ENCODE data around the gene ATP2A3. TPM values are rescaled to one million over a fixed set of nuclear protein-coding genes. Genes with fewer than 3 reads are reported as not detected.

ATP2A3 gene
- total RNA-seq: 0.53 and 3.6 TPM in 2 replicates

GRCh38 chr17:3964203-3965117 is at the start of gene ATP2A3:
Gene ATP2A3, minus strand, starts transcription at chr17:3964437. Its CDS starts 146 bp downstream, at chr17:3964291.
- DNase-seq (ENCODE audit: low read depth, low spot score): no peak

DNA sequence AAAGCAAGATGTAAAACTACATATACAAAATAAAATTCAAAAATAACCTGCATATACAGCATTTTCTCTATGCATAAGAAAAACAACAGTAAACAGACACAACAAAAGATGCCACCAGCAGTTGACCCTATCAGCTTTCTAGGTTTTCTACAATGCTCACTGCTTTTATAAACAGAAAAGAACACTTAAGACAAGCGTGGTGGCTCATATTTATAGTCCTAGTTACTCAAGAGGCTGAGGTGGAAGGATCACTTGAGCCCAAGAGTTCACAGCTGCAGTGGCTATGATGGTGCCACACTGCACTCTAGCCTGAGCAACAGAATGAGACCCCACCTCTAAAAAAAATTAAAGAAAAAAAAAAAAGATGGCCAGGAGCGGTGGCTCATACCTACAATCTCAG is 46.5 kb upstream of the ATP2A3 start:
- DNase-seq (ENCODE audit: low read depth, low spot score): no peak

GRCh38 chr17:4009186-4009785 is 45.0 kb upstream of the ATP2A3 start:
- DNase-seq (ENCODE audit: low read depth, low spot score): no peak

DNA sequence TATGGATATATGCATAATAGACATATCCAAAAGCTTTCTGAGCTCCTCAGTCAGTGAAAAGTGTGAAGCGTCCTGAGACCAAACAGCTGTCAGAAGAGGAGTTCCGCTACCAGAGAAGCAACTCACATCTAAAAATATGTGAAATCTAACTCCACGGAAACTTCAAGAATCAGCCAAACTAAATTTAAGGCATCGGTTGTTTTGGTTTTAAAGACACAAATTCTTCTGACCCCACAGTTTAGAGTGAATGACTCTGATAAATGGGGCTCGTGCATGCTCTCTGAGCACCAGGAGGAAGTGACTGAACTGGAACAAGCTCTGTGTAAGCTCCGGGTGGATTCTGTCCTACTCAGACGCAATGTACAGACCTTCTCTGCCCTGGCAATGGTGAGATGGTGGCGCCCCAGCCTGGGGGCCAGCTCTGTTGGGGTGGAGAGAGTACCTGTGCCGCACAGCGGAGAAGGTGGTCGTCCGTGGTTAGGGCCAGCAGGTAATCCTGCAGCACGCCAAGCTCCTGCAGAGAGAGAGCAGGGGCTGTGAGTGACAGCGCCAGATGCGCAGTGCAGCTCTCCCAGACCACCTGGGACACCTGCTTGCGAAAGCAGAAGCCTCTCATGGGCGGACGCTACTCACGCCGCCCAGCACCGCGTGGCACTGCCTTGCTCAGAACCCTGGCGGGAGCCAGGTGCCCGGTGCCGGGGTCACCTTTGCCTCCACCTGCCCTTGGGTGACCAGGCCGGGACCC is 44.4 kb upstream of the ATP2A3 start:
- no peak for DNase-seq (ENCODE audit: low read depth, low spot score)

GRCh38 chr17:4008082-4008435 is 43.8 kb upstream of the ATP2A3 start:
- DNase-seq (ENCODE audit: low read depth, low spot score): no peak

DNA sequence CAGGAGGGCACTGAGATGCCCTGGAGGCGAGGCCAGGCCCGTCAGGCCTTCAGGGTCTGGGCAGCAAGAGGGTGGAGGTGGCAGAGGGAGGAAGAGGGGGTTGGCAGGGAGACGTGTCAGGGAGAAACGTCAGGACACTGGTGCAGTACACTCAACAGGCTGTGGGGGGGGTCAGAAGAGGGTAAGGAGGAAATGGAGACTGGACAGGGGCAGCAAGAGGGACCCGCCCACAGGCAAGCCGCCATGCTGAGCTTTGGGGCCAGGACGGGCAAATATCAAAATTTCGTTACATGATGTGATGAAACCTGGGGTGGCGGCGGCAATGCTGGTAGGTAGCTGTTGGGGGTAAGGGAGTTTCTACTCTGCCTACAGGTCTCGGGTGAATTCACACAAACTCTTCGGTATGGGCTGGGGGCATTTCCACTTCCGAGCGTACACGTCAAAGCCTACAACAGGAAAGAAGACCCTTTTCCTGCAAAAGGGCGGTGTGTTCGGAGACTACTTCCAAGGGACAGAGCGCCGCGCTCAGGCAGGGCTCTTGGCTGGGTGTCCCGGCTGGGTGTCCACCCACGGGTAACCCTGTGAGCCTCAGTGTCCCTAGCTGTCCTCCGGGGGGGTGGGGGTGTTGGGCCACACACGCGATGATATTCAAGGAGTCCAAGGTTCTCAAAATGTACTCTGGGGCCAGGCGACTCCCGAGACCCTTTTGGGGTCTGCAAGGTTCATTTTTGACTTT is 43.3 kb upstream of the ATP2A3 start:
- DNase-seq (ENCODE audit: low read depth, low spot score): no peak

GRCh38 chr17:4006745-4007211 is 42.5 kb upstream of the ATP2A3 start:
- DNase-seq (ENCODE audit: low read depth, low spot score): no peak

DNA sequence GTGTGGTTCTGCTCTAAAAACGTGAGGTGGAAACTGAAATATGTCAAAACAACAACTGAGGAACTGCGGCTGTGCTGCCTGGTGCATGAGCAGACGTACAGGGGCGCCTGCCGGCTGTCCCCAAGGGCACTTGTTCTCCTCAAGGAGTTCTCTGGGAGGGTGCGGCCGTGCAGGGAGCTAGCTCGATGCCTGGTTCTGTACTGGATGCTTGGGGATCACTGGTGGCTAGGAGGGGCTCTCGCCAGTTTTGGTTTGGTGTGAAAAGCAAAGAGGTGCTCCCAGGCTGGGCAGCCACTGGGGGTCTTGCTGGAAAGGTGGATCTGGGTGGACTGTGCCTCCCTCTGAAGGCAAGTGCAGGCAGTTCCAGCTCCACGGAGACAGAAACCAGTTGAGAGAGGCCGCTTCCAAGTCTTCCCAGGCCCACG is 41.9 kb upstream of the ATP2A3 start:
- no peak for DNase-seq (ENCODE audit: low read depth, low spot score)

- no peak for DNase-seq (ENCODE audit: low read depth, low spot score)
Measured at GRCh38 chr17:4005296-4006164, 41.3 kb upstream of the ATP2A3 start.

DNA sequence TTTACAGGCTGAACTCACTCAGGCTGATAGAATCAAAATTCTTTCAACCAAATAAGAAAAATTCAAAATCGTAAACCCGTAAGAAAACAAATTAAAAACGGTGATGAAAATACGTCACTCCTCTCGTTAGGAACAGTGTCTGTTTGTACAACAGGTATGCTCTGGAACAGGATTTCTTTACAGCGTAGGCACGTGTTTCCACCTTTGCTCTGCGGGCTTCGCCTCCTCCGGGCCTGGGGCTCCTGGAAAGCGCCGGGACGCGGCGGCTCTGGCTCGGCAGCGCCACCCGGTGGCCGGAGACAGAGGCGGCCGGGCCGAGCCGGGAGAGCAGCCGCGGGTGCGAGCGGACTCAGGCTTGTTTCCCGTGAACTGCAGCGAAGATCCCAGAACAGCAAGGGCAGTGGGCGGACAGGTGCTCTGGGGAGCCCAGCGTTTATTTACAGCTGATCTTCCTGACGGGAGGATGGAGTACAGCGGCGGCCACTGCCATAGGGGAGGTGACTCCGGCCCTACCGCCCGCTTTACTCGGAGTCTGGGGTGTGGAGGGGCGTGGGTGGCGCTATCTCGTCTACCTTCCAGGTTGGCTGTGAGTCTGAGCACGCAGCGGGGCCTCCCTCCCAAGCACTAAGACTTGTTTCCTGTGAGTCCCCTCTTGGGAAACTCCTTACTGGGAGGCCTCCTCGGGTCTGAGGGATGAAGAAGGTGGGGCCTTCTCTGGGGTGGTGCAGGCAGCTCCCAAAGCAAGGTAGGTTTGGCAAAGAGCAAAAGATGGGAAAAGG is 40.5 kb upstream of the ATP2A3 start:
- no peak for DNase-seq (ENCODE audit: low read depth, low spot score)

GRCh38 chr17:4003501-4004421 is 39.5 kb upstream of the ATP2A3 start:
- DNase-seq (ENCODE audit: low read depth, low spot score): no peak

GRCh38 chr17:4003131-4003500 is 38.9 kb upstream of the ATP2A3 start:
- DNase-seq (ENCODE audit: low read depth, low spot score): no peak

- DNase-seq (ENCODE audit: low read depth, low spot score): no peak
Measured at GRCh38 chr17:4001048-4001590, 36.9 kb upstream of the ATP2A3 start.

- DNase-seq (ENCODE audit: low read depth, low spot score): no peak
Measured at GRCh38 chr17:3998436-3998835, 34.2 kb upstream of the ATP2A3 start.

GRCh38 chr17:3995067-3995466 is 30.8 kb upstream of the ATP2A3 start:
- DNase-seq (ENCODE audit: low read depth, low spot score): no peak

DNA sequence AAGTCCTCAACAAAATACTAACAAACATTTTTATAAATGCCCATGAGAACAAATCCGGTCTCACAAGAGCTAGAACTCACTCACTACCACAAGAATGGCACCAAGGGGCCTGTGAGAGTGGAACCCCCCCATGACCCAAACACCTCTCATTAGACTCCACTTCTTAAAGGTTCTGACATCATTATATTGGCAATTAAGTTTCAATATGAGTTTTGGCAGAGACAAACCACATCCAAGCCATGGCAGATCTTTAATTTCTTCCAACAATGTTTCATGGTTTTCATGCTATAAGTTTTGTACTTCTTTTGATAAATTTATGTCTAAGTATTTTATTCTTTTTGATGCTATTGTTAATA is 30.0 kb upstream of the ATP2A3 start:
- no peak for DNase-seq (ENCODE audit: low read depth, low spot score)

- no peak for DNase-seq (ENCODE audit: low read depth, low spot score)
Measured at GRCh38 chr17:3993493-3994220, 29.4 kb upstream of the ATP2A3 start.

DNA sequence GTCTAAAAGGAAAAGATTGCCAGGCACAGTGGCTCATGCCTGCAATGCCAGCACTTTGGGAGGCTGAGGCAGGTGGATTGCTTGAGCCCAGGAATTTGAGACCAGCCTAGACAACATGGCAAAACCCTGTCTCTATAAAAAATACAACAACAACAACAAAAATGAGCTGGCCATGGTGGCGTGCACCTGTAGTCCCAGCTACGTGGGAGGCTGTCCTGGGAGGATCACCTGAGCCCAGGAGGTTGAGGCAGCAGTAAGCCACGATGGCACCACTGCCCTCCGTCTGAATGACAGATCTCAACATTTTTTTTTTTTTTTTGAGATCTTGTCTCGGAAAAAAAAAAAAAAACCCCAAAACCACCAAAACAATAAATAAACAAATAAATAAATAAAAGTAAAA is 28.1 kb upstream of the ATP2A3 start:
- DNase-seq (ENCODE audit: low read depth, low spot score): no peak

All from pulmonary artery endothelial cell (primary cell).